NCI-H2081 treated with DMSO at 0.1 percent for 48 hours (cell line): ENCODE results near the gene OGN.

Experiments used
- DNase-seq: peaks from one replicate; lab custom pipeline; 2025; lab: John Stamatoyannopoulos, UW

OGN gene

DNA sequence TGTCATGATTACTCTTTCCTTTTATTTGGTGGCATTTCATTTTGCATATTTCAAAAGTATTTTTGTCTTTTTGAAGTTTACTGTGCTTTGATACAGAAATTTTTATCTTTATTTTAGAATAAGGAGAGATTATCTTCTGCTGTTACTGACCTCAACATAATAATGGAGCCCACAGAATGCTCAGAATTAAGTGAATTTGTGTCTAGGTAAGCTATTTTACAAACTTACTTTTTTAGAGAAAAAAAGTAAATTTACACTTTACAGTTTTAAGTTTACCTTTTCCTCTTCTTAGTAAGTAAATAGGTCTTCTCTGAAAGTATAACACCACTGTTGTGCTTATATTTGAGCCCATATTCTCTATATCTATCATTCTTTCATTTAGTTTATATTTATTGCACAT is 58.8 kb downstream of the OGN start:
- DNase-seq: no peak

- no peak for DNase-seq
These were observed 61.4 kb downstream of the OGN start for GRCh38 chr9:92342825-92343488.

GRCh38 chr9:92341578-92341977 is 62.8 kb downstream of the OGN start:
- DNase-seq: no peak

DNA sequence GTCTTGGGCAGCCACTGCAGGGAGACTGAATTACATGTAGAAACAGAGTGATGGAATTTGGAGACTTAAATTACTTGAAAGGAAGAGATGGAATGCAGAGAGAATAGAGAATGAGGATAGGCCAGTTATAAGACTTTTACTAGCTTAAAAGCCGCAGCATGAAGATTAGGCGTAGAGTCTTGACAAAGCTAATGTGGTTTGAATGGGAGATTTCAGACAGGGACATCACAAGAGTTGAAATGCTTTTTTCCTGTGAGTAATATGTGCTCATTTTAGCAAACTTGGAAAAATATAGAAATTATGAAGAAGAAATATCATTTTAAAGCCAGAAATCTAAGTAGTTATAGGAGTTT is 71.1 kb downstream of the OGN start:
- no peak for DNase-seq
